EL (cell line): ENCODE results near the gene ZSCAN23.
"Not testable (repeated sequence)": the region's sequence is repeated elsewhere in the genome, so short reads cannot be mapped to it uniquely, and the experiment has no call there.

Experiments
- DNase-seq: peaks from one replicate; pipeline ENCODE4 v3.0.0-alpha.2; 2016

ZSCAN23 gene

DNA sequence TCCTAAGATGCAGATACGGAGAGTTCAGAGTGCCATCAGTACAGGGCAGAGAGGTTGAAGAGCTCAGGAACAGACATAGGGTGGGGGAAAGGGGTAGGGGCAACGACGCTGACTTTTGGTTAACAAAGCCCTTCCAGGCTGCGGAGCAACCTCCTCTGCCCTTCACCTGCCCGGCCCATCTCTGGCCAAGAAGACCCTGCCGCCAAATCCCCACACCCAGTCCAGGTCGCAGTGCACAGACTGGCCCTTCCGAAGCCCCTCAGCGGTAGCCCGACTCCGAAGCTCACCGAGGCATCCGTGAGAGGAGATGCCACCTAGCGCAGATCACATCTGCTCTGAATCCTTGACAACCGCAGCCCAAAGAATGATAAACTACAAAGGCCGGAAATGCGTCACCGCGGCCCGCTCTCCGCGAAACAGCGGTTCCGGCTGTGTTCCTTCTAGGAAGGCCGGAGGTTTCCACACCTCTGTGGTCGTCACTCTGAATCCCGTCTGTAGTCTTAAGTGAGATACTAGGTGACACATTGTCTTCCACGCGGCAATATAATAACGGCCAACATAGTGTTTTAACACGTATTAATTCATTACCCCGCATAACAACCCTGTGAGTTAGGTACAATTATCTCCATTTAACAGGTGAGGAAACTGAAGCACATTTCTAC lies at the start of gene ZSCAN23:
Gene ZSCAN23 (minus strand): TSS at position 380 of the 662 bp plus-strand sequence. CDS start 7,225 bp downstream, outside the sequence.
- DNase-seq: peak; percentile 89

DNA sequence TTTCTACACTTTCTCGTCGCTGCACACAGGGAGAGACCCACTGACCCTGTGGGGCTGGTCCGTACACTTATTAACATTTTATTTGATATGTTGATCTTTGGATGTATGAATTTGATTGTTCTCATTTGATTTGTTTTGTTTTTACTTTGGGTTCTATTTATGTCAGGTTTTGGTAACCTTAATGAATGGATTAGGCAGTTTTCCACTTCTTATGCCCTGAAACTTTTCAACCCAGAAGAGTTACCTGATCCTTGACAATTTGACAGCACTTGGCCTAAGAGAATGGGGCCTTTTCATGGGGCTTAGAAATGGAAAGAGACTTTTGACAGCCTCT lies 48.7 kb upstream of the ZSCAN23 start:
- DNase-seq: no peak

DNA sequence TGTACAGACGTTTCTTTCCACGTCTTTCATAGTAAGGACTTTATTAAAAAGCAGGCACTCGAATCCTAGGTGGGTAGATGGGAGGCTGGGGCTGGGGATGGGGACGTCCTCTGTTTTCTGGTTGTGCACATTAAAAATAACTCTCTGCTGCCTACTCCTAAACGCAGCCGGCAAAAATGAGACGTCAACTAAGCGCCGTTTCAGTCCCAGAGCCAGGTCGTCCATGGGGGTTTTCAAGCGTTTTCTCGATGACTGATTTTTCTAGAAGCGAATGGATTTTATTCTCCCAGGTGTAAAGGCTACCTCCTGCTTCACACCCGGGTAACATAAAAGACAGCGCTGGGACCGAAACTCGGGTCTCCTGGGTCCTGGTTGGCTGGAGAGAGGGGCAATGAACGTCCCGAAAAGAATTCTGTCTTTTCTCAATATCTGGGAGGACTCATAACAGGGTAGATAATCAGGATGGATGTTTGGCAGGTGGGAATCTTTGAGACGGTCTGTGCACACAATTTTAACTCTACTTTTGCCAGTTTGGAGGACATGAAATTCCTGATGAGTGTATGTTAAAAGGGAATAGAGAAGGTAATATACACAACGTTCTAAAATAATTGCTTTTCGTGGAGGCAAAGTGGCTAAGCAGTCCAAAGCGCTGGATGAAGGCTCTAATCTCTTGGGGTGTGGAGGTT lies 47.1 kb upstream of the ZSCAN23 start:
- DNase-seq: no peak

DNA sequence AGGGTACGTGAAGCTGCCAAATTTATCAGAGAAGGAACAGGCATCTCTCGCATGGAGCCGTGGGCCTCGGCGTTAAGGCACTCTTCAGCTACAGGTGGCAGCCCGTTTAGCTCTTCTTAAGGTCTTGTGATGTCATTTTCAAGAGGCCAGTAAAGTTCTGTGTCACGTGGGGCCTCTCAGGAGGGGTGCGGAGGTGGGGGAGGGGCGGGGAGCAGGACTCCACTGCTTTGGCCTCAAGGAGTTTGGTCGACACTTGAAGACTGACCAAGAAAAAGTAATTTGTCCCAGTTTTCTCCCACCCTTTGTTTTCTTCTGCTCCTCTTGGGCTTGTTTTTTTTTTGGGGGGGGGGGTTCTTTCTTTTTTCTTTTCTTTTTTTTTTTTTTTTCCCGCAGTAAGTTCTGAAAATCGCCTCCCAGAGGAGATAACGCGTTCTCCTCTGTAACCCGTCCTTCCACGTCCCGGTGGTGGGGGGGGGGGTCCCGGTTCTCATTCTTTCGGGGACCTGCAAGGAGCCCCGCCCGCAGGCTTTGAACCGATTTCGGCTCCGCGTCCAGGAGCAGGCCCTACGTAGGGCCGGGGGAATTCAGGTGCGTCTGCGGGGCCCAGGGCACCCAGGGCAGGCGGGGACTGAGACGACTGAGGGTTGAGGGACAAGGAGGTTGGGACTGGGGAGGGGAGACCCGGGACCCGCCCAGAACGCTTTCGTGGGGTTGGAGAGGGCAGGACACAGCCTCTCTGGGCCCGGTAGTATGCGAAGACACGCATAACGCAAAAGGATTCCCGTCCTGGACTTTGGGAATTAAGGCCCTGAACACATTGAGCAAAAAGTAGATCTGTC lies 46.3 kb upstream of the ZSCAN23 start:
- DNase-seq: peak; percentile 82

DNA sequence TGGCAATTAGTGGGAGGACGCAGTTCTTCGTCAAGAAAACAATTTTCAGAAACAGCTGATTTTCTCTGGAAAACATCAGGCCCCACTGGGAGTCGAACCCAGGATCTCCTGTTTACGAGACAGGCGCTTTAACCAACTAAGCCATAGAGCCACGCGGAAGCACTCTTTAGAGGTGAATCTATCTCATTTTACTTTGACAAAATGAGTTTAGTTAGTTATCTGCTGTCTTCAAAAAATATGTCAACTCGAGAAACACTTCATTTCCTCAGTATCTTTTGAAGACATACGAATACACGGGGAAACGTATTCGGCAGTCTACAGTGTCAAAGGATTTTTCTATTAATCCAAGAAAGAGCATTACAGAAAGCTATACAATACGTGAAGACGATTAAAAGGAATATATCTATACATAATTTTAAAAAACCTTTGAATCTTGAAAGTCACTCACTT lies 45.6 kb upstream of the ZSCAN23 start:
- peak; percentile 81 for DNase-seq

DNA sequence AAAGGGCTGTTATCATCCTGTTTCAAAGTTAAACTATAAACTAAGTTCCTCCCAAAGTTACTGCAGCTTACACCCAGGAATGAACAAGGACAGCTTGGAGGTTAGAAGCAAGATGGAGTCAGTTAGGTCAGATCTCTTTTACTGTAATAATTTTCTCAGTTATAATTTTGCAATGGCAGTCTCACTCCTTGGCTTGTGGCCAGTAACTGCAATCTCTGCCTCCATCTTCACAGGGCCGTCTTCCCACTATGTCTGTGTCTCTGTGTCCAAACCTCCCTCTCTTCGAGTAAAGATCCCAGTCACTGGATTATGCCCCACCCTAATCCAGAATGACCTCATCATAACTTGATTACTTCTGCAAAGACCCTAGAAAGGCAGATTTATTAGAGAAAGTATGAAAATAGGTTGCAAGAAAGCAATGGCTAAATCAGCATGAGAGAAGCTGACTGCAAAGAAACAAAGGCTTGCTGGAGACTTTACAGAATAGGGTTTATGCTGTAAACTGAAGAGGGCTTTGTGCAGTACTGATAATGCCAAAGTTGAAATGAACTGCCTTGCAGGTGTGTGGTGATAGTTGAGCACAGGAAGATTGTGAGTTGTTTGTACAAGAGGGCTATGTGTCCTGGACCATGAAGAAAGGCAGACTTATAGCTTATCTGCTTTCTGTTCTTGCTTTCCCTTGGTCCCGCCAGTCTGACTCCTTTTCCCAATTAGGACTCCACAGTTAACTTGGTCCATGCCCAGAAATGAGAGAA lies 43.9 kb upstream of the ZSCAN23 start:
- DNase-seq: no peak

DNA sequence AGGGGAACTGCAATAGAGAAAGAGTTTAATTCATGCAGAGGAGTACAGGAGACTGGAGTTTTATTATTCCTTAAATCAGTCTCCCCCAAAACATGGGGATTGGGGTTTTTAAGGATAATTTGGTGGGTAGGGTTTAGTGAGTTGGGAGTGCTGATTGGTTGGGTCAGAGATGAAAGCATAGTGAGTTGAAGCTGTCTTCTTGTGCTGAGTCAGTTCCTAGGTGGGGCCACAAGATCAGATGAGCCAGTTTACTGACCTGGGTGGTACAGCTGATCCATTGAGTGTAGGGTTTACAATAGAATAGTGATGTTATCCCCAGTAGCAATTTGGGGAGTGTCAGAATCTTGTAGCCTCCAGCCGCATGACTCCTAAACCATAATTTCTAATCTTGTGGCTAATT lies 43.2 kb upstream of the ZSCAN23 start:
- DNase-seq: no peak

DNA sequence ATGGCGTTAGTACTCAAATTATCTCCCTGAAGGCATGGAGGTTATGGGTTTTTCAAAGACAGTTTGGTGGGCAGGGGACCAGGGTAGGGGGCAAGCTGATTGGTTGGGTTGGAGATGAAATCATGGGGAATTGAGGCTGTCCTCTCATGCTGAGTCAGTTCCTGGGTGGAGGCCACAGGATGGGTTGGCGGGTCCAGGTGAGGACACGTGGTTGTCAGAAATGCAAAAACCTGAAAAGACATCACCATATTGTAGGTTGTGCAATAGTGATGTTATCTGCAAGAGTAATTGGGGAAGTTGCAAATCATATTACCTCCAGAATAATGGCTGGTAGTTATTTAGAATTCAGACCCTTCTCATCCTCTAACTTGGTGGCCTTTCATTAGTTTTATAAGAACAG lies 42.2 kb upstream of the ZSCAN23 start:
- DNase-seq: no peak

DNA sequence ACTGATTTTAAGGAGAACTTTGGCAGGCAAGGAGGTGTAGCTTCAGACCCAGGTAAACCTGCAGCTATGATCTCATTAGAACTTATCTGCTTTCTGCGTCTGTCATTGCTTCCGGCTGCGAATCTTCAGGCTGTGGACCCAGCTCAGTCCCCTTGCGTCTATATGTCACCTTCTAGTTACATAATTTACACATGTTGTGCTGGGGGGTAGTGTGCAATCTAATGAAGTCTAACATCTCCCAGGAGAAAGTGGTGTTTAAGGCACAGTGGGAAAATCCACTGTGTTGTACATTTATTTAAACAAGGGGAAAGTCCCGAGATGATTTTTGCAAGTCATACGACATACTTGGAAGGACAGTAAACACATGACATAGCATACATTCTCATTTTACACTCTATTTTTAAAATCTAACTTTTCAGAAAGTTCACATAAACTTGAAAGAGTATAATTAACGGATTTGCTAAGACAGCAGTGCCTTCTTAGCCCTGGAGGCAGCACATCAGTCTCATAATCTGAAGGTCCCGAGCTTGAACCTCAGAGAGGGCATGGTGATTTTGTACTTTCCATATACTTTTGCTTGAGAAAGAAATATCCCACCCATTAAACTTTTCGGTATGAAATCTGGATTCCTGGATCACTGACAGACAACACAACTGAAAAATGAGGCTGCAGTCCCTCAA lies 37.1 kb upstream of the ZSCAN23 start:
- no peak for DNase-seq

DNA sequence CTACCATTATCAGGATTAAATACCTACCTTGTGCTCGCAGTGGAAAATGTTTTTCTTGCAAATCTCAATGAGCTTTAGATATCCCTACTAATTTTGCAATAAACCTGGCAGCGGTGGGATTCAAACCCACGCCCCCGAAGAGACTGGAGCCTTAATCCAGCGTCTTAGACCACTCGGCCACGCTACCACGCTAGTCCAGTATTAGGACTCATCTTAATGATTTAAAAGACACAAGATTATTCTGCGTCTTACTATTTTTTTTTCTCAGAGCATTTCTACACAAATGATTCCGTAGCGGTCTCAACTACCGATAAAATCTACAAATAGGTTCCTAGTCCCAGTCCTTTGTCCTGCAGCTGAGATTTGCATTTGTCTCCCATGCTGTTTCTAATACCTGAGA lies 35.2 kb upstream of the ZSCAN23 start:
- peak; percentile 1 for DNase-seq

DNA sequence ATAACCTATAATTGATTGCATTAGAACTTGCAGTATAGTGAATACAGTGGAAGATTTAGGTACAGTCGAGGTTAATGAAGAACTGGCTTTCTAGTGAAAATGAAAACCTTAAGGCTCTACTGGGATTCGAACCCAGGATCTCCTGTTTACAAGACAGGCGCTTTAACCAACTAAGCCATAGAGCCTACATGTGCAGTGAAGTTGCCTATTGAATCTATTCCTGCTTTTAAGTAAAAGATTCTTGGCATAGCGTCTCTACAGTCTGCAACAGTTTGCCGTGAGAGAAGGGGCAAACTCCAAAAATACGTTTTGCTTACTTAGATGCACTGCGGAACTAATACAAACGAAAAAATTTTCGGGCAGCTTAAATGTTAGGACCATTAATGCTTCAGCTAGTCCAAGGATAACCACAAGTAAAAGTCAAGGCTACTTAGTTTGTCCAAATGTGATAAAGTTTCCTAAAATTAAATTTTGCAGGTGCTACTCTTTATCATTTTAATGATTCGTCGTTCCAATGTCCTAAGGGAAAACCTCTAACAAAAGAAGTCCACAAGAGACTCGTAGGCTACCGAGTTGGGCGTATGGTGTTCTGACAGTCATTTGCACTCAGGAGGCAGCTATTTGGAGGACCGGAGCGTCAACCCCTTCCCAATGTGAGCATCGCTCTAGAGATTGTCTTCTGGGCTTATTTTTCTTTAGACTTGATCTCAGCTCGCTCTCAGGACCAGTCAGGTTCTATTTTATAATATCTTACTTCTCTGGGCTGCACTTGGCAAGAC lies 31.3 kb upstream of the ZSCAN23 start:
- peak; percentile 89 for DNase-seq

DNA sequence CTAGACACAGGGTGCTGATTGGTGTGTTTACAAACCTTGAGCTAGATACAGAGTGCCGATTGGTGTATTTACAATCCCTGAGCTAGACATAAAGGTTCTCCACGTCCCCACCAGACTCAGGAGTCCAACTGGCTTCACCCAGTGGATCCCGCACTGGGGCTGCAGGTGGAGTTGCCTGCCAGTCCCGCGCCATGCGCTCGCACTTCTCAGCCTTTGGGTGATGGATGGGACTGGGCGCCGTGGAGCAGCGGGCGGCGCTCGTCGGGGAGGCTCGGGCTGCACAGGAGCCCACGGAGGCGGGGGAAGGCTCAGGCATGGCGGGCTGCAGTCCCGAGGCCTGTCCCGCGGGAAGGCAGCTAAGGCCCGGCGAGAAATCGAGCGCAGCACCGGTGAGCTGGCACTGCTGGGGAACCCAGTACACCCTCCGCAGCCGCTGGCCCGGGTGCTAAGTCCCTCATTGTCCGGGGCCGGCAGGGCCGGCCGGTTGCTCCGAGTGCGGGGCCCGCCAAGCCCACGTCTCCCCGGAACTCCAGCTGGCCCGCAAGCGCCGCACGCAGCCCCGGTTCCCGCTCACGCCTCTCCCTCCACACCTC lies 26.0 kb upstream of the ZSCAN23 start:
- DNase-seq: not testable (repeated sequence)

DNA sequence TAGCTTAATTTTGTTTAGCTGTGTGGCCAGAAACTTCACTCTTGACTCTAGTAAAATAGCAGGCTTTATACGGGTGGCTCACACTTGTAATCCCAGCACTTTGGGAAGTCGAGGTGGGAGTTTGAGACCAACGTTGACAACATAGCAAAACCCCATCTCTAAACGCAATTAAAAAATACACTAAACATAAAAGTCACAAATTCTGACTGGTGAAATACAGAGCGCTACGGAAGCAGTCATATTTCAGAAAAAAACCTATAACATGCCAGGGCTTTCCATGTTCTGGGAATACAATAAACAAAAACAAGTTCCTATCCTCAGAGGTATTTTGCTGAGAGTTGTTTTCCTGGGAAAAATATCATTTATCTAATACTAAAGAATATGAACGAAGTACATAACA lies 24.8 kb upstream of the ZSCAN23 start:
- DNase-seq: no peak

DNA sequence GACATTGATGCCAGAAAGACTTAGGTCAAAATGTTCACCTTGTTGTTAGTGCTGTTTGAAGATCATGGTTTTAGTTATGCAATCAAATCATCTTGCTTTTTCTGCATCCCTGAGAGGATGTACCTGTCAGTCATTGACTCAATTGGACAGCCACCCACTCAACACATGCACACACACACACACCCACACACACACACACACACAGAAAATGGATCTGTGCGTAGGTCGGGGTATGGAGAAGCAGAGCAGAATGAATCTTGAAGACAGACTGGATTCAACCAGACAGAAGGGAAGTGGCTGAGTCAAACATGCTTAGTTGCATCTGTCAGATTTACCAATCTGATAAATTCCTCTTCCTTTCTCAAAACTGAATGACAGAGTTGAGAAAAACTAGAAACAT lies 19.1 kb upstream of the ZSCAN23 start:
- no peak for DNase-seq

DNA sequence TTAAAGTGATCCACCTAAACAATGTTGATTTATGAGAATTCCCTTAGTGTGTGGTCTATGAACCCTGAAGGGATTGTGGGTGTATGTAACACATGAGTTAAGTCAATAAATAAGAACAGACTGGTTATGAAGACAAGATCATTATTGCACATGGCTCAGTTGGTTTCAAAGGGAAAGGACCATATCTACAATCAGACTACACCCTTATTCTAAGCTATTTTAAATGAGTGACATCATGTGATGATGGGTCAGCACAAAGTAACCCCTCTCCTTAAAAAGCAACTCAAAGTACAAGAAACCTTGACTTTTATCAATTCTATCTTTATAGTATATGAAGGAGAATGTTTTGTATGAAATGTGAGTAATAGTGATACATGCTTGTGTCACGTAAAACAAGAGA lies 15.3 kb upstream of the ZSCAN23 start:
- no peak for DNase-seq

DNA sequence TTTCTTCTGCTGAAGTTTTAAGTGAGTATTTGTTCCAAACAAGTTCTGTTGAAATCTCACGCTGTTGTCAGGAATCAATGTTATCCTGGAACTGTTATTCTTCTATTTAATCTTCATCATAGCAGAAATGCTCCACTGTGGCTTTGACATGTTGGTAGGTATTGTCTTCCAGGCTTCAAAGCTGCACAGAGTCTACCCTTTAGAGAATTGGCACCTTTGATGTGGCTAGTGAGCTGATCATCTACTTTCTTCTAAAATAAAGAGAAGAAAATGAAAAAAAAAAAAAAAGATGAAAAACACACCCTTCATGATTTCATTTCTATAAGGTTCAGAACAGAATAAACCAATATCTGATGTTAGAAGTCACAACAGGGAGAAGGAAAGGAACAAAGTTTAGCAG lies 5.8 kb upstream of the ZSCAN23 start:
- DNase-seq: no peak

DNA sequence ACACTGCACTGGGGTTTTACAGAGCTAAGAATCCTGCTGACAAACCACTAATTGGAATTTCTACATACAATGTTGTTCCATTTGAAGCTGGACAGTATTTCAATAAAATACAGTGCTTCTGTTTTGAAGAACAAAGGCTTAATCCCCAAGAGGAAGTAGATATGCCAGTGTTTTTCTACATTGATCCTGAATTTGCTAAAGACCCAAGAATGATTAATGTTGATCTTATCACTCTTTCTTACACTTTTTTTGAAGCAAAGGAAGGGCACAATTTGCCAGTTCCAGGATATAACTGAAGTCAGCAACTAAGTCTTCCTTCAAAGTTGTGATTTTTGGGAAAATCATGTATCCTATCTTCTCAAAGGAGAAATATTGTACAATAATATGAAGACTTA lies 4.2 kb upstream of the ZSCAN23 start:
- not testable (repeated sequence) for DNase-seq

DNA sequence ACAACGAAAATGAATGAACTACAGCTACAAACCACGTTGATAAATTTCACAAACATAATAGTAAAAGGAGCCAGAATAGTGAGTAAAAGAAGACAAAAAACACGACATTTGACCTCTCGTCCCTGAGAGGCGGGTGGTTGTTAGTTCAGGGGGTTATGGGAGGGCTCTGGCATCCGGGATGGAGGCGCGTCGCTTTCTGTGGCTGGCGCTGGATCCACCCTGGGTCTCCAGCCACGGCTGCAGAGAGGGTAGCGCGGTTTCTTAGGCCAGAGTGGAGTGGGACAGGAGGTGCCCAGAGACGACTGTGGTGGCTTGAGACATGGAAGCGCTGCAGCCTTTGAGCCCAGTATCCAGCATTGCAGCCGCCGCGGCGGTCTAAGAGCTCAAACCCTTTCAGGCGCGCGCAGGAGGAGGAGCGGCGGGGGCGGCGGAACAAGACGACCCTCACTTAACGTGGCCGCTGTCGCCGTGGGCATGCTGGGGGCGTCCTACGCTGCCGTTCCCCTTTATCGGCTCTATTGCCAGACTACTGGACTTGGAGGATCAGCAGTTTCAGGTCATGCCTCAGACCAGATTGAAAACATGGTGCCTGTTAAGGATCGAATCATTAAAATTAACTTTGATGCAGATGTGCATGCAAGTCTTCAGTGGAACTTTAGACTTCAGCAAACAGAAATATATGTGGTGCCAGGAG lies 3.7 kb upstream of the ZSCAN23 start:
- peak; percentile 16 for DNase-seq

DNA sequence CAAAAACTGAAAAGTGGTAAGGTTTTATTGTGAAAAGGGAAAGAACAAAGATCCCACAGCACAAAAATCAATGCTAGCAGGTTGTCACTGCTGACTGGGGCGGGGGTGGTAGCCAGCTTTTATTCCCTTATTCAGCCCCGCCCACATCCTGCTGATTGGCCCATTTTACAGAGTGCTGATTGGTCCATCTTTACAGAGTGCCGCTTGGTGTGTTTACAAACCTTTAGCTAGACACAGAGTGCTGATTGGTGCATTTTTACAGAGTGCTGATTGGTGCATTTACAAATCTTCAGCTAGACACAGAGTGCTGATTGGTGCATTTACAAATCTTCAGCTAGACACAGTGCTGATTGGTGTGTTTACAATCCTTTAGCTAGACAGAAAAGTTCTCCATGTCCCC lies 1.5 kb upstream of the ZSCAN23 start:
- DNase-seq: not testable (repeated sequence)

DNA sequence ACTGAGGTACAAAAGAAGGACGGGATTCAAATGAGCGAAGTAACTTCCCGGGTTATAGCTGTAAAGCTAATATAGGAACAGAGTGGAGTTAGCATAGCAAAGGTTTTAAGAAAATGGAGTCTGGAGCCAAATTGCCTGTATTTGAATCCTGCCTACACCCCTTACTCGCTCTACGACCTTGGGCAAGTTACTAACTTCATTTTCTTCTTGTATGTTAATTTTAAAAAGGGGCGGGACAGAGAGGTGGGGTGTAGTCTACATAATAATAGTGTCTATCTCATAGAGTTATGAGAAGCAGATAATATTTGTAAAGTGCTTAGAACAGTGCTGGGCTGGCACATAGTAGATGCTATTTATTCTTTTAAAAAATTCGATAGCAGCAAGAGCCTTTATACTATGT lies 705 bp downstream of the ZSCAN23 start:
- no peak for DNase-seq

DNA sequence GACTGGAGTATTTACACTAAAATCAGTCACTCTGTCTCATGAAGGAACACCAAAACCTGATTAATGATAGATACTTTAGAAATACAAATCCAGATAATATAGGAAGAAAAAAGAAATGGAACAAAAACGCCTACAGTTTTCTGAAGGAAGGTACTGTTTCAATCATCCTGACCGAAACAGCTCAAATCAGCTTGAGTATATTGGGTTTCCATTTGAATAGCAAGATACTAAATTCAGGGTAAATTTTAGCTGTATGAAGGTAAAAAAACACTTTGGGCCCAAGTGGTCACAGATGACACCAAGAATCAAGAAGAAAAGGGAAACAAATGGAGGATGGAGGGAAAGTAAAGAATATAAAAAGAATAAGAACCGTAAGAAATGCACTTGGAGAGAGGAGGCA lies 6.9 kb downstream of the ZSCAN23 start:
- DNase-seq: no peak
